Hematopoietic multipotent progenitor cell treated with erythropoietin and hydrocortisone succinate and interleukin-3 and kit ligand, for 17 days (in vitro differentiated cells): ENCODE results near the gene RBMS2.
"Not testable (repeated sequence)": the region's sequence is repeated elsewhere in the genome, so short reads cannot be mapped to it uniquely, and the experiment has no call there.

ENCODE experiments used
- DNase-seq: peaks from one replicate; pipeline ENCODE4 v3.0.0-alpha.2; 2015; ENCODE audit warnings: low spot score

RBMS2 gene

DNA sequence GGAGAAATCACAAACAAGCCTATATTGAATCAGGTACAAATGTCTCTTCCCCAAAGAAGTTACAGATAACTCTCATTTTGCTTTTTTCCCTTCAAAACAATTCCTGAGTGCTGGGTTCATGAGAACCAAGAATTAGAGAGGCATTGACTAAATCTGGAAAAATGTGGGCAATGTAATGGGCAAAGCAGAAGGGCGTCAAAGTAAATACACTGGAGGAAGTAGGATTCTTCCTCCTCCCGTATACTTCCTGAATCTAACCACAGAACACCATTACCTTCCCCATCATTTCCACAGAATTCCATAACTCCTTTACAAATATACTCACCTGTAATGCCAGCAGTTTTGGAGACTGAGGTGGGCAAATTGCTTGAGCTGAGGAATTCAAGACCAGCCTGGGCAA, 3.0 kb upstream of the RBMS2 start:
- no peak for DNase-seq

DNA sequence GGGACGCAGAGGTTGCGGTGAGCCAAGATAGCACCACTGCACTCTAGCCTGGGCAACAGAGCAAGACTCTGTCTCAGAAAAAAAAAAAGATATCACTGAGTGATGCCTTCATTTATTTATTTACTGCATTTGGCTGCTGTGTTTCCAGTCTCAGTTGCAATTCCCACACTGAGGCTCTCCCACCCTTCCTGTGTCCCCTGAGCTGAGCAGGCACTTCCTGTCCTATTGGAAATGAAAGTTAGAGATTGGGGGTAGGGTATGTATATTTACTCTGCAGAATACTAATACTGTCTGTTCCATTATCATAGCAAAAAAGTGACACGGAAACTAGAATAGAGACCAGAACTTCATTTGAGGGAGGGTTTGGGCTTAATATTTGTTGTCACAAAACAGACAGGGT, 1.6 kb upstream of the RBMS2 start:
- no peak for DNase-seq

DNA sequence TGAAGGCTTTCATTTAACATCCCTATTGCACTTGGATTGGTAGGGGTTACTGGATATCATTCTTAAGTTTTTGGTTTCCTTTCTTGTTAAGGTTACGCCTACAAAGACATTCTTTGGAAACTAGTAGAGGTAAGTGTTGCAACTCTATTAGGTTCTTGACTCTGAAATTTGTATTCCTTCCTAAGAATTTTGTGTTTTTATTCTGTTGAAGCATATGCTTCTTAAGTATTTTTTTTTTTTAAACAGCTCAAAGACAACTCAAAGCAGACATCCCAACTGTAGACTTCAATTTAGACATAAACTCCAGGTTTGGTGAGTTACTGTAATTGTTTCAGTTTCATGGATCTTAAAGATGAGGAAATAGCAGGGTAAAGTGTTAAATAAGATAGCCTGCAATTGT, 1.1 kb upstream of the RBMS2 start:
- DNase-seq: no peak

DNA sequence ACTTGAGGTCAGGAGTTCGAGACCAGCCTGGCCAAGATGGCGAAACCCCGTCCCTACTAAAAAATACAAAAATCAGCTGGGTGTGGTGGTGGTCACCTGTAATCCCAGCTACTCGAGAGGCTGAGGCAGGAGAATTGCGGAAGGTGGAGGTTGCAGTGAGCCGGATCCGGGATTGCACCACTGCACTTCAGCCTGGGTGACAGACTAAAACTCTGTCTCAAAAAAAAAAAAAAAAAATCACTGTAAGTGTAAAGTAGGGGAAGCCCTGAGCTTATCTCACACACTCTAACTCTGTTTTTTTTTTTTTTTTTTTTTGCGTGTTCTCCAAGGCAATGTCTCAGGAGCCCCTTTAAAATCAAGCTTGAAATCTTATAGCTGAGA, 421 bp upstream of the RBMS2 start:
- no peak for DNase-seq

DNA sequence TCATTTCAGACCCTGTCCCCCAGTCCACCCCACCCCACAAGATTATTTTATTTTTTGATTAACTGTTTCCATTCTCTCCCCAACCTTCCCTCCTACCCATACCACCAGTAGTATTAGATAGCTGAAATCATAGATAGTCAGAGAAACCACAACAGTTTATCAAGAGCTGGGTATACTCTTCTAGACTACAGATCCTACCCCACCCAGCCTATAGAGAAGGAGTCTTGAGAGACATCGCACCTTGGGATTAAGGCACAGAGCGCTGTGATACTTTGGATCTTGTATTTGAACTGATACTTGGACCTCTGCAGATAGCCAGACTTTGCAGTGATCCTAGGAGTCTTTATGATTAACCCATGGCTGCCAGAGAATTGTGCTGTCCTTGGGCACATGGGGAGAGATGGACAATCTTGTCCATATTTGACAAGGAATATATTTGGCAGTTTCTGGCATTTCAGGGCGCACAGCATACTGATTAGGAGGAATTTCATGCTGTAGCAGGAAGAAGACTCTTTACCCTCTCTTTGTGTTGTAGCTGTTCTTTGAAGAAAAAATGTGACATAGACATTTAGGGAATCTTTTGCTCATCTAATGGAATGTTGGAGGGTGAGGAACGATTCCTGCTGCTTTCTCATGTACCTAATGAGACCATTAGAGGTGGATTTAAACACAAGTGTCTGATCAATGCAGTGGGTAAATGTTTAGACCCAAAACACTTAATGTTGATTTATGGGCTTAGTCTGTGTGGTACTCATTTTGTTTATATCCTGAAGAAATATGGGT, 982 bp downstream of the RBMS2 start:
- no peak for DNase-seq

DNA sequence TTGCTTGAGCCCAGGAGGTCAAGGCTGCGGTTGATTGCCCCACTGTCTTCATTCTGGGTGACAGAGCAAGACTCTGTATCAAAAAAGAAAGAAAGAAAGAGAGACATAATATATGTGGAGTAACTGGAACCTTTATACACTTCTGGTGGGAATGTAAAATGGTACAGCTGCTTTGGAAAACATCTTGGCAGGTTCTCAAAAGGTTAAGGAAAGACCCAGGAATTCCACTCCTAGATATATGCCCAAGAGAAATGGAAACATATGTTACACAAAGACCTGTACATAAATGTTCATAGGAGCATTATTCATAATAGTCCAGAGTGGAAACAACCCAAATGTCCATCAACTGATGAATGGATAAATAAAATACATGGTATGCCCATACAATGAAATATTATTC, 7.2 kb downstream of the RBMS2 start:
- DNase-seq: no peak

DNA sequence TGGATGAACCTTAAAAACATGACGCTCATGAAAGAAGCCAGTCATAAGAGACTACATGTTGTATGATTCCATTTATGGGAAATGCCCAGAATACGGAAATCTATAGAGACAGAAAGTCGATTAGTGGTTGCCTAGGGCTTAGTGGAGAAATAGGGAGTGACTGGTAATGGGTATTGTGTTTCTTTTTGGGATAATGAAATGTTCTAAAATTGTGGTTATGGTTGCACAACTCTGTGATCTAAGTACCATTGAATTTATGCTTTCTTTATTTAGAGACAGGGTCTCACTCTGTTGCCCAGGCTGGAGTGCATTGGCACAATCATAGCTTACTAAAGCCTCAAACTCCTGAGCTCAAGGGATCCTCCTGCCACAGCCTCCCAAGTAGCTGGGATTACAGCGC, 8.0 kb downstream of the RBMS2 start:
- no peak for DNase-seq

DNA sequence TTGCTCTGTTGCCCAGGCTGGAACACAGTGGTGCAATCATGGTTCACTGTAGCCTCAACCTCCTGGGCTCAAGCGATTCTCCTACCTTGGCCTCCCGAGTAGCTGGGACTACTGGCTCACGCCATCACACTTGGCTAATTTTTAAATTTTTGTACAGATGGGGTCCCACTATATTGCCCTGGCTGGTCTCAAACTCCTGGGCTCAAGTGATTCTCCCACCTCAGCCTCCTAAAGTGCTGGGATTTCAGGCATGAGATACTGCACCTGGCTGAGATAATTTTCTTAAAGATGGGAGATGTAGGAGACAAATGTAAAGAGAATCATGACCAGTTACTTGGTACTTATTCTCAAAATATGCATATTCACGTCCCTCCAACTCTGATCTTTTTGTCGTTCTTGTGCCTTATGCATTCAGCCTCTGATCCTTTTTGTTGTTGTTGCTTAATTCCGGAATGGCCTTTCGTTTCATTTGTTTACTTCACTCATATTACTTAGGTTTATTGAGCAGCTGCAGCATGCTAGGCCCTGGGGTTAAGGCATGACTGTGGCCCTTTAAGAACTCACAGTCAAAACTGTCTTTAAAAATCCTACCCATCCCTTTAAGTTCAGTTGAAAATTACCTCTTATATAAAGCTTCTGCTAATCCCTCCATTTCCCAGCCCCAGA, 8.9 kb downstream of the RBMS2 start:
- no peak for DNase-seq

DNA sequence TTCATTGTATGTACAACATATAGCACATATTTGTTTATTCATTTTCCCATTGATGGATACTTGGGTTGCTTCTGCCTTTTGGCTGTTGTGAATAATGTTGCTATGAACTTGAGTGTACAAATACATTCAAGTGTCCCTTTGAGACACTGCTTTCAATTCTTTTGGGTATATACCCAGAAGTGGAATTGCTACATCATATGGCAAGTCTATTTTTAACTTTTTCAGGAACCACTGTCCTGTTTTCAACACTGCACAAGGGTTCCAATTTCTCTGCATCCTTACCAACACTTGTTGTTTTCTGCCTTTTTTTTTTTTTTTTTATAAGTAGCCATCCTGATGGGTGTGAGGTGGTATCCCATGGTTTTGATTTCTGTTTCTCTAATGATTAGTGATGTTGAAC, 15.9 kb downstream of the RBMS2 start:
- DNase-seq: no peak

DNA sequence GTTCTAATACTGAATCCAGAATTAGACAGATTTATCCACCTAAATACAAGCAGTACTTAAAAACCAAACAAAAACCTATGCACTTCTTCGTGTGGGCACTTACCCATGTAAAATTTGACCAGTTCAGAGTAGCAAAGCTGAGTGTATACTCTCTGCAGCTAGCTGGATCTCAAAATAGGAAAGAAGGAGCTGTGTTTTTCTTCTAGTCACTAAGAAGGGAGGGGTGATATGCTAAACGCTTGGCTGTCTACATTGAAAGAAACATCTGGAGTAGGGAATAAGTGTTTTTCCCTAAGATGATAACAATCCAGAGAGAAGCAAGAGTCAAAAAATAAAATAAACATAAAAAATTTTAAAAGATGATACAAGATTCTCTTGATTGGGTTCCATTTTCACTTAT, 20.0 kb downstream of the RBMS2 start:
- no peak for DNase-seq

DNA sequence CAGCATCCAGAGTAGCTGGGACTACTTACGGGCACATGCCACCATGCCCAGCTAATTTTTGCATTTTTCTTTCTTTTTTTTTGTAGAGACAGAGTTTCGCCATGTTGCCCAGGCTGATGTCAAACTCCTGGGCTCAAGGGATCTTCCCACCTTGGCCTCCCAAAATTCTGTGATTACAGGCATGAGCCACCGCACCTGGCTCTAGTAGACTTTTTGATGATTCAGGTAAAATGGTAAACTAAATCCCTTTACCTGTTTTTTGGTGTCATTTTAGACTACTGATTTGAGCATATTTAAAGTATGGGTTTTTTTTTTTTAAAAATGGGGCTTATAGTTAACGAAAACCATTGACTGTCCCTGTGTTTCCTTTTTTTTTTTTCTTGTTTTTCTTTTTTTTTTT, 20.5 kb downstream of the RBMS2 start:
- no peak for DNase-seq

DNA sequence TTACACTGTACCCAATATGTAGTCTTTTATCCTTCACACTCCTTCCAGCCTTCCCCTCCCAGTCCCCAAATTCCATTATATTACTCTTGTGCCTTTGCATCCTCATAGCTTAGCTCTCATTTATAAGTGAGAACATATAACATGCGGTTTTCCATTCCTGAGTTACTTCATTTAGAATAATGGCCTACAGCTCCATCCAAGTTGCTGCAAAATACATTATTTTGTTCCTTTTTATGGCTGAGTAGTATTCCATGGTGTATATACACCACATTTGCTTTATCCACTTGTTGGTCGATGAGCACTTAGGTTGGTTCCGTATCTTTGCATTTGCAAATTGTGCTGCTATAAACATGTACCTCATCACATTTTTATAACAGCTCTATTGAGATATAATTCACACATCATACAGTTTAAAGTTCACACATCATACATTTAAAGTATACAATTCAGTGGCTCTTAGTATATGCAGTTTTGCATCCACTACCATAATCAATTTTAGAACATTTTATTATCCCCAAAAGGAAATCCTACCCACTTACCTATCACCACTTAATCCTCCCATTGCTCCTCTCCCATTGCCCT, 23.5 kb downstream of the RBMS2 start:
- no peak for DNase-seq

DNA sequence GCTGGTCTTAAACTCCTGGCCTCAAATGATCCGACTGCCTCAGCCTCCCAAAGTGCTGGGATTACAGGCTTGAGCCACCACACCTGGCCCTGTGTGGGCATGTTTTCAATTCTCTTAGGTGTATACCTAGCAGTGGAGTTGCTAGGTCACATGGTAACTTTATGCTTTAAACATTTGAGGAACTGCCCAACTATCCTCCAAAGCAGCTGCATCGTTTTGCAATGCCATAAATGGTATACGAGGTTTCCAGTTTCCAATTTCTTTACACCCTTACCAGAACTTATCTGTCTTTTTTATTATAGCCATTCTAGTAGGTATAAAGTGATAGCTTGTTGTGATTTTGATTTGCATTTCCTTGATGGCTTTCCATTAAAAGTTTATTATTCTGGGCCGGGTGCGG, 25.1 kb downstream of the RBMS2 start:
- no peak for DNase-seq

DNA sequence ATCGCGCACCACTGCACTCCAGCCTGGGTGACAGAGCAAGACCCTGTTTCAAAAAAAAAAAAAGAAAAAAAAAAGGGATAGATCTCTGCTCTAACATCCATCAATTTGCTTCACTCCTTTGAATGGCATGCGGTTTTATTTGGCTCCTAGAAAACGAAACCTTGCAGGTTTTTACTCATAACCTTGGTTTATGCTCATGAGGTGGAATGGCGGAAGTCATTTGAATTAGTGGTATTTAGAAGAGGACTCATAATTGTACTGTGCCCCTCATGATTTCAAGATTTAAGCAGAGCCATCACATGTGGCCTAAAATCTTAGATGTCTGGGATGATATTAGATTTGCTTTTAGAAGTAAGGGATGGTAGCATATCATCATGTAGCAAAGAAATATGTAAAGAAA, 29.4 kb downstream of the RBMS2 start:
- DNase-seq: no peak

DNA sequence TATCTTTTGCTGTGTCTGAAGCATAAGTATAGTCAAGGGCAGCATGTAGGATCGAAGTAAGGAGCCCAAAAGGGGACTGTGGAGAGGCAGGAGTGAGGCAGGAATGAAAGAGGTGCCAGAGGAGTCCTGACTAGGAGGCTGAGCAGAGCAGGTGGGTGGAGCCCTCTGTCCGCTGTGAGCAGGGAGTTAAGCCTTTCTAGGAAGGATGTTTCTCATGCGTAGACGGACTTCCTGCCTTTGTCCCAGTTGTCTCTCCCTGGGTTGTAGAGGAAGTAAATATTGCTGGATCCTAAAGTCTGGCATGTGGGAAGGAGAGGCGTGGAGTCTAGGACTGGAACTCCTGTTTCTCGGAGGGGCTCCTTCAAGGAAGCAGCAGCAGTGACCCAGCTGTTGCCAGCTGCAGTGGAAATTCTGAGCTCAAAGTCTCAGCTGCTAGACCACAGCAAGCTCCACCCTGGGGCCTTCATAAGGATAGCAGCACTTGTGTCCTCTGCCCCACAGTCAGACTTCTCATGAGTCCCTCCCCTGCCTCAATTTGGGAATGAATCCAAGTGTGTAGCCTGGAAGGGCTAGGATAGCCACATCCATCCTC, 44.0 kb downstream of the RBMS2 start:
- DNase-seq: no peak

DNA sequence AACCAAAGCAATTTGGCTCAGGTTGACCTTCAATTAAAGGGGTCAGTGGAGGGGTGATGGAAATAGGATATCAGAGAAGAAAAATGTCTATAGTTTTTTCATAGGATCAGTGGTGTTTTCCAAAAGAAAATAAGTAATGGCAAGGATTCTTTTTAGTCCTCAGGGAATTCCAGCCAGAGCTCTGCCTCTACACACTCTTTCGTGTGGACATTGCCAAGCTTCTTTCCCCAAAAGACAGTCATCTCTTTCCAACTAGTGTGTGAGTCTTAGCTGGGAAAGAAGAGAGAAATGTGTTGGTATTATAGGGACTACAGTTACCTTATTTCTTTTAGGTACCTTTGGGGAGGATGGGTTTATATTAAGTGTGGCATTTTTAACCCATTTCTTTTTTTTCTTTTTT, 46.5 kb downstream of the RBMS2 start:
- DNase-seq: no peak

DNA sequence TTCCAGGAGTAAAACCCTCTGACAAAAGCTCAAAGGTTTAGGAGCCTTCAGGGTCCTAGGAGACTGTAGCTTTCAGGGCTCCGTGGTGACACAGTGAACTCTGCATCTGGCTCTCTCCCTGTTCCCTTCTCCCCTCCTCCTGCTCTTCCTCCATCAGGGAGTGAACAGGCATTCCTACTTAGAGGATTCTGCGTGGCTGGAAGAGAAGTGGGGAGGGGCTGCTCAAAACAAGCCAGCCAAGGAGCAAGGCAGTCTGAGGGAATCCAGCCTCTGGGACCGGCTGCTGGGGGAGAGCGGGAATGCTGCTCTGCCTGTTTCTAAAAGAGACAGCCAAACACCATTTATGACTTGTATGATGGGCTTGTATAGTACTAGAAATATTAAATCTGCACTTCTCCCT, 49.5 kb downstream of the RBMS2 start:
- DNase-seq: no peak

DNA sequence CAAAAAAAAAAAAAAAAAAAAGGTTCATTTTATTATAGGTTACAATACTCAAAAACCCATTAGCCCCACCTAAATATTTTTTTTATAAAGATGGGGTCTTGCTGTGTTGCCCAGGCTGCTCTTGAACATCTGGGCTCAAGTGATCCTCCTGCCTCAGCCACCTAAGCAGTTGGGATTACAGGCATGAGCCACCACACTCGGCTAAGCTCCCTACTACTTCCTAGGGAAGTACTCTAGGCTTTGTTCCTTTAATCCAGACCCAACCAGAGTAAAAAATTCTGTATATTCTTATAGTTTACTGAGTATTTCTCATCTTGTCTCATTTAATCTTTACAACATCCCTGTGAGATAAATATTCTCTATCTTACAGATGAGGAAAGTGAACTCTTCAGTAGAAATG, 50.7 kb downstream of the RBMS2 start:
- no peak for DNase-seq

DNA sequence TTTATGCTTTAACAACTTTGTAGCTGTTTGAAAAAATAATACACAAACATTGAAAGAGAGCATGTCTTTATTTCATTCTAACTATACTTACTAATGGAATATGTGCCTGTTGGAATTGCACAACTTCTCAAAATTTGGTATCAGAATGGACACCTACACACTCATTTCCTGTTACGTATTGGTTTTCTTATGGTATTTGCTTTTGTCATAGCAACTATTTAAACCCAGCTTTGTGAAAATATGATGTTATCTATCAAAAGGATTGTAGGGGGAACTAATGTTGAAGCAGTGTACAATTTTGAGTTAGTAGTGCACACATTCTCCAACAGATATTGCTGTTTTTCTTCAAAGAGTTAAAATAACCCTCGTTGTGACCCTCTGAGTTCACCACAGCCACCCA, 52.6 kb downstream of the RBMS2 start:
- no peak for DNase-seq

DNA sequence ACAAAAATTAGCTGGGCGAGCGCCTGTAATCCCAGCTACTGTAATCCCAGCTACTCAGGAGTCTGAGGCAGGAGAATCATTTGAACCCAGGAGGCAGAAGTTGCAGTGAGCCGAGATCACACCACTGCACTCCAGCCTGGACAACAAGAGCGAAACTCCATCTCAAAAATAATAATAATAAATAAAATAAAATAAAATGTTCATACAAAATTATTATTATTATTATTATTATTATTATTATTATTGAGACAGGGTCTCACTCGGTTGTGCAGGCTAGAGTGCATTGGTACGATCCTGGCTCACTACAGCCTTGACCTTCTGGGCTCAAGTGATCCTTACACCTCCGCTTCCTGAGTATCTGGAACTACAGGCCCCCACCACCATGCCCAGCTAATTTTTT, 55.6 kb downstream of the RBMS2 start:
- not testable (repeated sequence) for DNase-seq

DNA sequence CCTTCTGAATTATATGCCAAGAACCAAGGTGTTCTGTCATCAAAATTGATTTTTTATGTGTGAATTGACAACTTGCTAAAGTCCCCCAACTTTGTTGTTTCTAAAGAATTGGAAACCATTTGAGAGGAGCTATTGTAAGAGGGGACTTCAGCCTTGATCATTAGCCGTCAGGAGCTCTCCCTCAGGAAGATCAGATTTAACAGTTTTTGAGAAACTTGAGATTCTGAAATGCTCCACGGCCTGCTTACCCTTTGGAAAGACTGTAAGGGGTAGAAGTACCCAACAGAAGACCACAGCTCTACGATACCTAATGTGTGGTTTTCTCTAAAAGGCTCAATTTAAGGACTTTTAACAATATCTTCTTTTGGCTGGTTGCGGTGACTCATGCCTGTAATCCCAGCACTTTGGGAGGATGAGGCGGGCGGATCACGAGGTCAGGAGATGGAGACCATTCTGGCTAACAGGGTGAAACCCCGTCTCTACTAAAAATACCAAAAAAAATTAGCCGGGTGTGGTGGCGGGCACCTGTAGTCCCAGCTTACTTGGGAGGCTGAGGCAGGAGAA, 57.4 kb downstream of the RBMS2 start:
- DNase-seq: no peak

DNA sequence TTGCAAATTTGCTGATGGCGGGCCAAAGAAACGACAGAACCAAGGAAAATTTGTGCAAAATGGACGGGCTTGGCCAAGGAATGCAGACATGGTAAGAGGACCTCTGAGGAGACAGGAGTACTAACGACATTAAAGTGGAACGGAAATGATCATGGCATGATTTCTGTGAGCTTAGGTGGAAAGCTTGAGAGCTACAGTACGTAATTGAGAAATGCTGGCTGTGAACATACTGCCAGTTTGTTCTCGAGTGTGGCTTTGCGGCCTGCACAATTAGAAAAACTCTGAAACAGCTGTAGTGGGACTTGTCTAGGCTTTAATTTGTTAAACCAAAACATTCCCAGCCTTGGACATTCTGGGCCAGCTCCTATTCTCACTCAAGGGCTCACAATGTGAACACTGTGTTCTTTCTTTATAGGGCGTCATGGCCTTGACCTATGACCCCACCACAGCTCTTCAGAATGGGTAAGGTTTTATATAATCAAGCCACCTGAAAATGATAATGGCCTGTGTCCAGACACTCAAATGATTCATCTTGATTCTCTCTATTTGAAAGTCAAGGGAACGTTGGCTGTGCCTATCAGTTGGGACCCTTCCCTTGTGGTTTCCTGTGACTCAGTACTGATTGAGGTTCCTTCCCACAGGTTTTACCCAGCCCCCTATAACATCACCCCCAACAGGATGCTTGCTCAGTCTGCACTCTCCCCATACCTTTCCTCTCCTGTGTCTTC, 60.0 kb downstream of the RBMS2 start:
- no peak for DNase-seq
